ENCODE measurements around the gene KSR1.

Gene KSR1

GRCh38 chr17:27480699-27481098 lies 24.5 kb downstream of the KSR1 start:
- no peak for DNase-seq (ENCODE audit: low read depth)
- no peak overlapping the region for H3K4me3 ChIP-seq (ENCODE audit: low read depth, low read length)
- no peak for TF ChIP-seq CTCF (conservative IDR thresholded peaks at IDR 0.05; ENCODE audit: low read depth, low read length)

- H3K4me3 ChIP-seq (ENCODE audit: low read depth, low read length): no peak overlapping the region
- no peak for TF ChIP-seq CTCF (conservative IDR thresholded peaks at IDR 0.05; ENCODE audit: low read depth, low read length)
- no peak for DNase-seq (ENCODE audit: low read depth)
These were observed 25.1 kb downstream of the KSR1 start for GRCh38 chr17:27481327-27481726.

- H3K4me3 ChIP-seq (ENCODE audit: low read depth, low read length): no peak overlapping the region
- TF ChIP-seq CTCF (conservative IDR thresholded peaks at IDR 0.05; ENCODE audit: low read depth, low read length): no peak
- DNase-seq (ENCODE audit: low read depth): no peak
These were observed 28.9 kb downstream of the KSR1 start for GRCh38 chr17:27485125-27485524.

GRCh38 chr17:27485716-27486495 lies 29.7 kb downstream of the KSR1 start:
- TF ChIP-seq CTCF (conservative IDR thresholded peaks at IDR 0.05; ENCODE audit: low read depth, low read length): no peak
- H3K4me3 ChIP-seq (ENCODE audit: low read depth, low read length): no peak overlapping the region
- no peak for DNase-seq (ENCODE audit: low read depth)

- no peak for DNase-seq (ENCODE audit: low read depth)
- no peak for TF ChIP-seq CTCF (conservative IDR thresholded peaks at IDR 0.05; ENCODE audit: low read depth, low read length)
These were observed 30.5 kb downstream of the KSR1 start for GRCh38 chr17:27486741-27487140.

GRCh38 chr17:27488231-27488630 lies 32.0 kb downstream of the KSR1 start:
- DNase-seq (ENCODE audit: low read depth): no peak
- no peak overlapping the region for H3K4me3 ChIP-seq (ENCODE audit: low read depth, low read length)
- no peak for TF ChIP-seq CTCF (conservative IDR thresholded peaks at IDR 0.05; ENCODE audit: low read depth, low read length)

More at GRCh38 chr17:27486741-27487140, 30.5 kb downstream of the KSR1 start:
- H3K4me3 ChIP-seq (ENCODE audit: low read depth, low read length): no peak overlapping the region
